Measurements from ENCODE around the gene MTARC1.

DNA sequence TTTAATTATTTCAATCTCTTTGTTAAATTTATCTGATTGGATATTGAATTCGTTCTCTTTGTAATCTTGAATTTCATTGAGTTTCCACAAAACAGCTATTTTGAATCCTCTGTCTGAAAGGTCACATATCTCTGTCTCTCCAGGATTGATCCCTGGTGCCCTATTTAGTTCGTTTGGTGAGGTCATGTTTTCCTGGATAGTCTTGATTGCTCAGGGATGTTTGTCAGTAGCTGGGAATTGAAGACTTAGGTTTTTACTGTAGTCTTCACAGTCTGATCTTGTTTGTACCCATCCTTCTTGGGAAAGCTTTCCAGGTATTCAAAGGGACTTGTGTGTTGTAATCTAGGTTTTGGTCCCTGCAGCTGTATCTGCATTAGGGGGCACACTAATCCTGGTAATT lies 45.4 kb upstream of the MTARC1 start:
- TF ChIP-seq POLR2A (IDR thresholded peaks at IDR 0.05): no peak
- TF ChIP-seq, protein P1, sequence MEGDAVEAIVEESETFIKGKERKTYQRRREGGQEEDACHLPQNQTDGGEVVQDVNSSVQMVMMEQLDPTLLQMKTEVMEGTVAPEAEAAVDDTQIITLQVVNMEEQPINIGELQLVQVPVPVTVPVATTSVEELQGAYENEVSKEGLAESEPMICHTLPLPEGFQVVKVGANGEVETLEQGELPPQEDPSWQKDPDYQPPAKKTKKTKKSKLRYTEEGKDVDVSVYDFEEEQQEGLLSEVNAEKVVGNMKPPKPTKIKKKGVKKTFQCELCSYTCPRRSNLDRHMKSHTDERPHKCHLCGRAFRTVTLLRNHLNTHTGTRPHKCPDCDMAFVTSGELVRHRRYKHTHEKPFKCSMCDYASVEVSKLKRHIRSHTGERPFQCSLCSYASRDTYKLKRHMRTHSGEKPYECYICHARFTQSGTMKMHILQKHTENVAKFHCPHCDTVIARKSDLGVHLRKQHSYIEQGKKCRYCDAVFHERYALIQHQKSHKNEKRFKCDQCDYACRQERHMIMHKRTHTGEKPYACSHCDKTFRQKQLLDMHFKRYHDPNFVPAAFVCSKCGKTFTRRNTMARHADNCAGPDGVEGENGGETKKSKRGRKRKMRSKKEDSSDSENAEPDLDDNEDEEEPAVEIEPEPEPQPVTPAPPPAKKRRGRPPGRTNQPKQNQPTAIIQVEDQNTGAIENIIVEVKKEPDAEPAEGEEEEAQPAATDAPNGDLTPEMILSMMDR (IDR thresholded peaks at IDR 0.05): no peak
- TF ChIP-seq EP300 (IDR thresholded peaks at IDR 0.05): no peak
